ENCODE data around the gene MICALL2.

Gene MICALL2

GRCh38 chr7:1428941-1429501, 30.2 kb downstream of the MICALL2 start:
- Histone ChIP-seq H3K36me3 (ENCODE audit: control insufficient read depth, insufficient read depth, low read length, severe bottlenecking) (no peaks in the 10 kb centered on the region), H3K4me3 (ENCODE audit: low read length) (no peak overlapping the region)
- no peak for DNase-seq (ENCODE audit: low read depth)

GRCh38 chr7:1427064-1427657, 32.1 kb downstream of the MICALL2 start:
- Histone ChIP-seq H3K9ac (ENCODE audit: low read length) (no peak overlapping the region), H3K27me3 (replicated peaks; ENCODE audit: control insufficient read depth, insufficient read depth, low read length) (peaks cover 15% of the 10 kb centered on the region), H3K4me1 (ENCODE audit: control insufficient read depth, insufficient read depth, low read length) (peaks cover 6% of the 10 kb centered on the region), H3K4me3 (ENCODE audit: low read length) (no peak overlapping the region), H3K9me3 (ENCODE audit: control insufficient read depth, low read length) (no peaks in the 10 kb centered on the region), H3K36me3 (ENCODE audit: control insufficient read depth, insufficient read depth, low read length, severe bottlenecking) (no peaks in the 10 kb centered on the region)
- DNase-seq (ENCODE audit: low read depth) = no peak

More at GRCh38 chr7:1428941-1429501, 30.2 kb downstream of the MICALL2 start:
- peaks cover 6% of the 10 kb centered on the region for H3K4me1 ChIP-seq (ENCODE audit: control insufficient read depth, insufficient read depth, low read length)
- peaks cover 9% of the 10 kb centered on the region for H3K27me3 ChIP-seq (replicated peaks; ENCODE audit: control insufficient read depth, insufficient read depth, low read length)
- H3K9me3 ChIP-seq (ENCODE audit: control insufficient read depth, low read length) = no peaks in the 10 kb centered on the region
- H3K9ac ChIP-seq (ENCODE audit: low read length) = peak overlapping the region; percentile 39

DNA sequence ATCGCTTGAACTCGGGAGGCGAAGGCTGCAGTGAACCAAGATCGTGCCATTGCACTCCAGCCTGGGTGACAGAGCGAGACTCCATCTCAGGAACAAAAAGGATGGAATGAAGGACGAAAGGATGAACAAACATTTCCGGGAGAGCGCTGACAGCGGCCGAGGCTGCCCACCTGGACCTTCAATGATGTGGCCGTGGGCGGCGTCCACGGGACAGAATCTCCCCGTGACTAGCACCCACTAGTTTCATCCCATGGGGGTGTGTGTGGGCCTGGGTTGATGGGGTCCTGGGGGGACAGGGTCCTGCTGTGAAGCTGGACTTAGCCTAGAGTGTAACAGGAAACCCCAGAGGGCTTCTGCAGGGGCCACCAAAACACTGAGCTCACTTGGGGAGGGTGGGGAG, 32.8 kb downstream of the MICALL2 start:
- Histone ChIP-seq H3K4me3 (ENCODE audit: low read length) (no peak overlapping the region), H3K9ac (ENCODE audit: low read length) (no peak overlapping the region), H3K9me3 (ENCODE audit: control insufficient read depth, low read length) (no peaks in the 10 kb centered on the region), H3K4me1 (ENCODE audit: control insufficient read depth, insufficient read depth, low read length) (peaks cover 6% of the 10 kb centered on the region), H3K36me3 (ENCODE audit: control insufficient read depth, insufficient read depth, low read length, severe bottlenecking) (no peaks in the 10 kb centered on the region), H3K27me3 (replicated peaks; ENCODE audit: control insufficient read depth, insufficient read depth, low read length) (peaks cover 17% of the 10 kb centered on the region)
- DNase-seq (ENCODE audit: low read depth) = no peak

GRCh38 chr7:1425292-1426136, 33.8 kb downstream of the MICALL2 start:
- Histone ChIP-seq H3K9me3 (ENCODE audit: control insufficient read depth, low read length) (no peaks in the 10 kb centered on the region), H3K4me3 (ENCODE audit: low read length) (no peak overlapping the region), H3K36me3 (ENCODE audit: control insufficient read depth, insufficient read depth, low read length, severe bottlenecking) (no peaks in the 10 kb centered on the region), H3K4me1 (ENCODE audit: control insufficient read depth, insufficient read depth, low read length) (peaks cover 6% of the 10 kb centered on the region), H3K27me3 (replicated peaks; ENCODE audit: control insufficient read depth, insufficient read depth, low read length) (peaks cover 24% of the 10 kb centered on the region), H3K9ac (ENCODE audit: low read length) (no peak overlapping the region)
- peak; percentile 15 for DNase-seq (ENCODE audit: low read depth)

GRCh38 chr7:1424041-1424440, 35.2 kb downstream of the MICALL2 start:
- no peak overlapping the region for H3K9ac ChIP-seq (ENCODE audit: low read length)
- H3K36me3 ChIP-seq (ENCODE audit: control insufficient read depth, insufficient read depth, low read length, severe bottlenecking) = no peaks in the 10 kb centered on the region
- no peak for DNase-seq (ENCODE audit: low read depth)
- H3K4me1 ChIP-seq (ENCODE audit: control insufficient read depth, insufficient read depth, low read length) = peaks cover 1% of the 10 kb centered on the region
- H3K9me3 ChIP-seq (ENCODE audit: control insufficient read depth, low read length) = no peaks in the 10 kb centered on the region
- no peak overlapping the region for H3K4me3 ChIP-seq (ENCODE audit: low read length)
- H3K27me3 ChIP-seq (replicated peaks; ENCODE audit: control insufficient read depth, insufficient read depth, low read length) = peaks cover 28% of the 10 kb centered on the region

GRCh38 chr7:1423264-1423811, 35.9 kb downstream of the MICALL2 start:
- no peak overlapping the region for H3K4me3 ChIP-seq (ENCODE audit: low read length)
- H3K27me3 ChIP-seq (replicated peaks; ENCODE audit: control insufficient read depth, insufficient read depth, low read length) = peaks cover 29% of the 10 kb centered on the region
- DNase-seq (ENCODE audit: low read depth) = no peak
- H3K9ac ChIP-seq (ENCODE audit: low read length) = no peak overlapping the region
- H3K36me3 ChIP-seq (ENCODE audit: control insufficient read depth, insufficient read depth, low read length, severe bottlenecking) = no peaks in the 10 kb centered on the region
- no peaks in the 10 kb centered on the region for H3K4me1 ChIP-seq (ENCODE audit: control insufficient read depth, insufficient read depth, low read length)
- no peaks in the 10 kb centered on the region for H3K9me3 ChIP-seq (ENCODE audit: control insufficient read depth, low read length)

DNA sequence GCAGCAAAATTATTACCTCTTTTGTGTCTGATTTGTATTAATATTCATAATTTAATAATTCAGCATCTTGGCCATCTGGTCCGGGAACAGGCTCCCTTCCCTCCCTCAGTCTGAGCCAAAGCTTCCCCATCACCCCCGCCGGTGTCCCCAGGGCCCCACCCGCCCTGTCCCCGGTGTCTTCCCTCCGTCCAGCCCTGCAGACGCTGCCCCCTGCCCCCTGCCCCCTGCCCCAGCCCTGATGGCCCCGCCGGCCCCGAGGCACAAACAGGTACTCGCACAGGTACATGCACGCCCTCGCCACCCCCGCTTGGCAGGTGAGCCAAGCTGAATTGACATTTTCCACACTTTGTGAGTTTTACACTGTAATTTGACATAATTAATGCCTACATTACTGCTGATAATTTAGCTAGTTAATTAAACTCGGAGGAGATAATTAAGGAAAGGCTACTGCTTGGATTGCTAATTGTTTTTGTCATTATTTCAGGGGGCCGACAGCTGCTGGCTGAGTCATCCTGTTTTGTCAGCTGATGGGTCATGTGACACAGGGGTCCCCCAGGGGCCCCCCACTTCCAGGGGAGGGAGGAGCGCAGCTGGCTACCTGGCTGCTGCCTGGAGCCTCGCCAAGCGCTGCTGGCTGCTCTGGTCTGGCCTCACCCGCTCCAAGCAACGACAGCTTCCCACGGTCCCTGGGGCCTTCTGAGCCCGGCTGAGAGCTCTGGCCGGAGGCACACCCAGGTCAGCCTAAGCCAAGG, 36.6 kb downstream of the MICALL2 start:
- Histone ChIP-seq H3K4me1 (ENCODE audit: control insufficient read depth, insufficient read depth, low read length) (no peaks in the 10 kb centered on the region), H3K9ac (ENCODE audit: low read length) (no peak overlapping the region), H3K27me3 (replicated peaks; ENCODE audit: control insufficient read depth, insufficient read depth, low read length) (peaks cover 29% of the 10 kb centered on the region), H3K4me3 (ENCODE audit: low read length) (no peak overlapping the region), H3K9me3 (ENCODE audit: control insufficient read depth, low read length) (no peaks in the 10 kb centered on the region), H3K36me3 (ENCODE audit: control insufficient read depth, insufficient read depth, low read length, severe bottlenecking) (no peaks in the 10 kb centered on the region)
- peak; percentile 14 for DNase-seq (ENCODE audit: low read depth)

DNA sequence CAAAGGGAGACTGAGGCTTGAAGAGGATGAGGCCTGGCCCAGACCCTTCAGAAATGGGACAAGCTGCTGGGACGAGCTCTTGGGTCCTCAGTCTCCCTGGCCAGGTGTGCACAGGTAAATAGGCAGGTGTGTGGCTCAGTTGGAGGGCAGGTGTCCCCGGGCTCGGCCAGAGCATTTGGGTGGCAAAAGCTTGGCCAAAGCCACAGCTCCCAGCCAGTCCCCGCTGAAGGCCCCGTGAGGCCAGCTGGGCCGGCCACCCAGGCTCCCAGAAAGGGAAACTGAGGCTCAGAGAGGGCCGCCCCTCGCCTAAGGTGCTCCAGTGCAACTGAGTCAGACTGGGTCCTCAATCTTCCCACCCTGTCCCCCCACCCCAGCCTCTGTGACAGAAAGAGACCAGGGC, 37.3 kb downstream of the MICALL2 start:
- no peak overlapping the region for H3K9ac ChIP-seq (ENCODE audit: low read length)

GRCh38 chr7:1421020-1421790, 38.1 kb downstream of the MICALL2 start:
- Histone ChIP-seq H3K36me3 (ENCODE audit: control insufficient read depth, insufficient read depth, low read length, severe bottlenecking) (no peaks in the 10 kb centered on the region), H3K4me1 (ENCODE audit: control insufficient read depth, insufficient read depth, low read length) (no peaks in the 10 kb centered on the region), H3K4me3 (ENCODE audit: low read length) (no peak overlapping the region), H3K9ac (ENCODE audit: low read length) (no peak overlapping the region), H3K9me3 (ENCODE audit: control insufficient read depth, low read length) (no peaks in the 10 kb centered on the region), H3K27me3 (replicated peaks; ENCODE audit: control insufficient read depth, insufficient read depth, low read length) (peaks cover 41% of the 10 kb centered on the region)
- DNase-seq (ENCODE audit: low read depth) = no peak

More for the DNA sequence above, 37.3 kb downstream of the MICALL2 start:
- Histone ChIP-seq H3K9me3 (ENCODE audit: control insufficient read depth, low read length) (no peaks in the 10 kb centered on the region), H3K36me3 (ENCODE audit: control insufficient read depth, insufficient read depth, low read length, severe bottlenecking) (no peaks in the 10 kb centered on the region), H3K27me3 (replicated peaks; ENCODE audit: control insufficient read depth, insufficient read depth, low read length) (peaks cover 35% of the 10 kb centered on the region), H3K4me3 (ENCODE audit: low read length) (no peak overlapping the region), H3K4me1 (ENCODE audit: control insufficient read depth, insufficient read depth, low read length) (no peaks in the 10 kb centered on the region)
- no peak for DNase-seq (ENCODE audit: low read depth)

- Histone ChIP-seq H3K9me3 (ENCODE audit: control insufficient read depth, low read length) (no peaks in the 10 kb centered on the region), H3K36me3 (ENCODE audit: control insufficient read depth, insufficient read depth, low read length, severe bottlenecking) (no peaks in the 10 kb centered on the region), H3K9ac (ENCODE audit: low read length) (no peak overlapping the region), H3K4me1 (ENCODE audit: control insufficient read depth, insufficient read depth, low read length) (no peaks in the 10 kb centered on the region), H3K4me3 (ENCODE audit: low read length) (no peak overlapping the region), H3K27me3 (replicated peaks; ENCODE audit: control insufficient read depth, insufficient read depth, low read length) (peaks cover 41% of the 10 kb centered on the region)
- no peak for DNase-seq (ENCODE audit: low read depth)
Measured at GRCh38 chr7:1419688-1420087, 39.6 kb downstream of the MICALL2 start.

Data from adipocyte (in vitro differentiated cells).